Type B pancreatic cell (in vitro differentiated cells): ENCODE results near the gene PPP1R11. TPM values are rescaled to one million over a fixed set of nuclear protein-coding genes. Genes with fewer than 3 reads are reported as not detected.

Experiments used
- DNase-seq: peaks from one replicate; pipeline ENCODE4 v3.0.0; 2021; ENCODE audit warnings: mixed read lengths; ENCODE audit not compliant: unreplicated experiment; ENCODE audit errors: extremely low spot score
- H3K27ac Mint-ChIP-seq: 2 replicates; pipeline ENCODE4 v1.8.0; 2021; ENCODE audit warnings: mild to moderate bottlenecking, mixed read lengths
- H3K27me3 Mint-ChIP-seq: 2 replicates; pipeline ENCODE4 v1.8.0; 2021; ENCODE audit warnings: mixed read lengths
- H3K36me3 Mint-ChIP-seq: 2 replicates; pipeline ENCODE4 v1.8.0; 2021; ENCODE audit warnings: mixed read lengths
- H3K4me1 Mint-ChIP-seq: one replicate; pipeline ENCODE4 v1.8.0; 2021; ENCODE audit warnings: mixed read lengths; ENCODE audit not compliant: unreplicated experiment
- H3K4me3 Mint-ChIP-seq: 2 replicates; pipeline ENCODE4 v1.8.0; 2021; ENCODE audit warnings: mild to moderate bottlenecking, mixed read lengths
- H3K9me3 Mint-ChIP-seq: 2 replicates; pipeline ENCODE4 v1.8.0; 2021; ENCODE audit warnings: mixed read lengths
- total RNA-seq: library from RNA; stranded (reverse); gene quantifications from 2 replicates; pipeline ENCODE4 v1.2.1, GENCODE V29; 2021; ENCODE audit warnings: low replicate concordance
- TF ChIP-seq, protein P1 (sequence below): fragments of 200-600 bp; sonication (generic); conservative IDR thresholded peaks from 2 replicates; pipeline ENCODE4 v1.5.0; 2021; ENCODE audit warnings: antibody characterized with exemption, mild to moderate bottlenecking

The PPP1R11 gene
- total RNA-seq, 1 donor from 2014 or later, result 40.0 TPM

DNA sequence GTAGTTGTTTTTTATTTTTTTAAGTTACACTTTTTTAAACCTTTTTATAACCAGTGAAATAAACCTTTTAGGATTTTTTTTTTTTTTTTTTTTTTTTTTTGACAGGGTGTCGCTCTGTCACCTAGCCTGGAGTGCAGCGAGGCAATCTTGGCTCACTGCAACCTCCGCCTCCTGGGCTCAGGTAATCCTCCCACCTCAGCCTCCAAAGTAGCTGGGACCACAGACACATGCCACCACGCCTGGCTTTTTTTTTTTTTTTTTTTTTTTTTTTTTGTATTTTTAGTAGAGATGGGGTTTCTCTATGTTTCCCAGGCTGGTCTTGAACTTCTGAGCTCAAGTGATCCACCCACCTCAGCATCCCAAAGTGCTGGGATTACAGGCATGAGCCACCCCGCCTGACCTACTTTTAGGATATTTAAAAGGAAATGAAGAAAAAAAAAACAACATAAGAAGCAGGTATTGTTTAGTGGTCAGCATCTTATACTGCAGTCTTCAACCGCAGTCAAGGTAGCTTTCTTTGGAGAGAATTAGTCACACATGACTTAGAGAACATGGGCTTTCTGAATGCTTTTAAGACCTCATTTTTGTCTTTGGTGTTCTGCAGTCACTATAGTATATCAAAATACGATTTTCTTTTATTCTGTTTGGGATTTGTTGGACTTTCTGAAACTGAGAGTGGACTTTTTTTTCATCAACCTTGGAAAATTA, 4.4 kb upstream of the PPP1R11 start:
- Mint-ChIP-seq H3K9me3 (no peaks in the 10 kb centered on the region), H3K4me3 (peak overlapping the region; percentile 99), H3K27me3 (peaks cover 3% of the 10 kb centered on the region), H3K36me3 (peaks cover 10% of the 10 kb centered on the region), H3K27ac (no peak overlapping the region), H3K4me1 (peaks cover 37% of the 10 kb centered on the region)
- no peak for DNase-seq
- TF ChIP-seq, protein P1, sequence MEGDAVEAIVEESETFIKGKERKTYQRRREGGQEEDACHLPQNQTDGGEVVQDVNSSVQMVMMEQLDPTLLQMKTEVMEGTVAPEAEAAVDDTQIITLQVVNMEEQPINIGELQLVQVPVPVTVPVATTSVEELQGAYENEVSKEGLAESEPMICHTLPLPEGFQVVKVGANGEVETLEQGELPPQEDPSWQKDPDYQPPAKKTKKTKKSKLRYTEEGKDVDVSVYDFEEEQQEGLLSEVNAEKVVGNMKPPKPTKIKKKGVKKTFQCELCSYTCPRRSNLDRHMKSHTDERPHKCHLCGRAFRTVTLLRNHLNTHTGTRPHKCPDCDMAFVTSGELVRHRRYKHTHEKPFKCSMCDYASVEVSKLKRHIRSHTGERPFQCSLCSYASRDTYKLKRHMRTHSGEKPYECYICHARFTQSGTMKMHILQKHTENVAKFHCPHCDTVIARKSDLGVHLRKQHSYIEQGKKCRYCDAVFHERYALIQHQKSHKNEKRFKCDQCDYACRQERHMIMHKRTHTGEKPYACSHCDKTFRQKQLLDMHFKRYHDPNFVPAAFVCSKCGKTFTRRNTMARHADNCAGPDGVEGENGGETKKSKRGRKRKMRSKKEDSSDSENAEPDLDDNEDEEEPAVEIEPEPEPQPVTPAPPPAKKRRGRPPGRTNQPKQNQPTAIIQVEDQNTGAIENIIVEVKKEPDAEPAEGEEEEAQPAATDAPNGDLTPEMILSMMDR, result no peak

DNA sequence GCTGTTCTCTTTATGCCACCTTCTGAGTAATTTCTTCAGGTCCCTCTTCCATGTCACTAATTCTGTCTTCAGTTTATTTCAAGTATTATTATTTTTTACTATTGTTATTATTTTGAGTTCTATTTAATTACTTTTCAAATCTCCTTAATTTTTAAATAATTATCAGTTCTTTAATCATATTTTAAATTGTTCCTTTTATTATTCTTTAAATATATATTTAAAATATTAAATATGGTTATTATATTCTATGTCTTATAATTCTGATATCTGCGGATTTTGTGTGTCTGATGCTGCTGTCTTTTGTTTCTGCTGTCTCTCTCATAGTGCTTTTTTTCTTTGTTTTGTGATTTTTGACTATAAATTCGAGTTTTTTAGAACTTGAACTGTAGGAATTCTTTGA, 3.7 kb upstream of the PPP1R11 start:
- Mint-ChIP-seq H3K4me3 (peak overlapping the region; percentile 73), H3K9me3 (no peaks in the 10 kb centered on the region), H3K4me1 (peaks cover 42% of the 10 kb centered on the region), H3K27ac (no peak overlapping the region), H3K27me3 (peaks cover 10% of the 10 kb centered on the region), H3K36me3 (peaks cover 17% of the 10 kb centered on the region)
- TF ChIP-seq, protein P1, result no peak
- DNase-seq, result no peak

GRCh38 chr6:30066082-30066481, 916 bp upstream of the PPP1R11 start:
- H3K4me1 Mint-ChIP-seq, result peaks cover 35% of the 10 kb centered on the region
- peak overlapping the region; percentile 98 for H3K27ac Mint-ChIP-seq
- peaks cover 36% of the 10 kb centered on the region for H3K36me3 Mint-ChIP-seq
- peak overlapping the region; percentile 95 for H3K4me3 Mint-ChIP-seq
- no peaks in the 10 kb centered on the region for H3K9me3 Mint-ChIP-seq
- H3K27me3 Mint-ChIP-seq, result peaks cover 32% of the 10 kb centered on the region
- DNase-seq, result no peak
- TF ChIP-seq, protein P1, result no peak

DNA sequence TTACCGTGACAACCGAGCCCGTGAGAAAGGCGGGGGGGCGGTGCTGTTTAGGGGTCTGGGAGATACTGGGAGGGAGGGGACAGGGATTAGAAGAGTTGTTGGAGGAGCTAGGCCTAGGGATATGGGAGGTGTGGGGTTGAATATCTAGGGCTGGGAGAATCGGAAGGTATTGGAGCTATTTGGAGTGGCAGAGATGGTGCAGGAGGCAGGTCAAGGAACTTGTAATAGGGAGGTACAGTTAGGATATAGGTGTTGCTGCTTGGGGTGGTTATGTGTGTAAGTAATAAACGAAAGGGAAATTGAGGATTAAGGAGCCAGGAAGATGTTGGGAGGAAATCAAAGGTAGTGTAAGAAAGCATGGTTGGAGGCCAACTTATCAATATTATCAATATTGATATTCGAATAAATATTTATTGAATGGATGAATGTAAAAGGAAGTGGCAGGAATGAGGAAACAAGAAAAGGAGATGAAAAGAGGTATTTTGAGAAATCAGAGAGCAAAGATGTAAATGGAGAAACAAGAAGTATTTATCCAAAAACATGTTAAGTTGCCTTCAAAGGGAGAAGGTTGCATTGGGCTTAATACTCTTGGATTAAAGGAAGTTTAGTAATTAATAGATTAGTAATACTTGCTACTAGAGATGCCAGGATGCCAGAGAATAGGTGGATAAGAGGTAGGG, 602 bp downstream of the PPP1R11 start:
- H3K4me3 Mint-ChIP-seq, result peak overlapping the region; percentile 95
- no peak for DNase-seq
- peak overlapping the region; percentile 98 for H3K27ac Mint-ChIP-seq

GRCh38 chr6:30071081-30071818, 4.3 kb downstream of the PPP1R11 start:
- Mint-ChIP-seq H3K36me3 (peaks cover 43% of the 10 kb centered on the region), H3K9me3 (peaks cover 6% of the 10 kb centered on the region)
- DNase-seq, result no peak

More for the DNA sequence above, 602 bp downstream of the PPP1R11 start:
- TF ChIP-seq, protein P1, result no peak
- peaks cover 38% of the 10 kb centered on the region for H3K36me3 Mint-ChIP-seq
- peaks cover 46% of the 10 kb centered on the region for H3K27me3 Mint-ChIP-seq
- peaks cover 31% of the 10 kb centered on the region for H3K4me1 Mint-ChIP-seq
- H3K9me3 Mint-ChIP-seq, result peaks cover 6% of the 10 kb centered on the region

More at GRCh38 chr6:30071081-30071818, 4.3 kb downstream of the PPP1R11 start:
- peak overlapping the region; percentile 62 for H3K27ac Mint-ChIP-seq
- peak overlapping the region; percentile 55 for H3K4me3 Mint-ChIP-seq
- H3K4me1 Mint-ChIP-seq, result peaks cover 25% of the 10 kb centered on the region
- TF ChIP-seq, protein P1, result no peak
- peaks cover 80% of the 10 kb centered on the region for H3K27me3 Mint-ChIP-seq
